Umbilical cord (tissue), 2 donors: Measurements from ENCODE around the gene QPRT. TPM values are rescaled to one million over a fixed set of nuclear protein-coding genes. Genes with fewer than 3 reads are reported as not detected.
A peak's percentile ranks its signal among the peaks of the same experiment; 100 is the strongest.
"Not testable (repeated sequence)": the region's sequence is repeated elsewhere in the genome, so short reads cannot be mapped to it uniquely, and the experiment has no call there.

Experiments used
- DNase-seq: peaks from one replicate; pipeline ENCODE4 v3.0.0-alpha.2; 2015; ENCODE audit warnings: low spot score
- total RNA-seq: library from RNA; depleted of rRNA; stranded (reverse); fragments of >200 nt; gene quantifications from one replicate; pipeline ENCODE4 v1.2.3, GENCODE V29; 2014; ENCODE audit warnings: low replicate concordance; ENCODE audit not compliant: insufficient read depth

Gene QPRT
- total RNA-seq, 1 donor from 2014 or later, result 56.3 TPM

DNA sequence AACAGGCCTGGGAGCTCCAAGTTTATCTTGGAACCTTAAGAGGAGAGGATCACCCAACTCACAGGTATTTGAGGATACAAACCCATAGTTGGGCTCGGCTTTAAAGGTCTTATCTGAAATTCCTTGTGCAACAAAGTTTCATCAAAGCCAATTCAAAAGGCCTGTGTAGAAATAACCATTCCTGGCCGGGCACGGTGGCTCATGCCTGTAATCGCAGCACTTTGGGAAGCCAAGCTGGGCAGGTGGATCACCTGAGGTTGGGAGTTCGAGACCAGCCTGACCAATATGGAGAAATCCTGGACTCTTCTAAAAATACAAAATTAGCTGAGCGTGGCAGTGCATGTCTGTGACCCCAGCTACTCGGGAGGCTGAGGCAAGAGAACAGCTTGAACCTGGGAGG is 38.1 kb downstream of the QPRT start:
- DNase-seq, result no peak

DNA sequence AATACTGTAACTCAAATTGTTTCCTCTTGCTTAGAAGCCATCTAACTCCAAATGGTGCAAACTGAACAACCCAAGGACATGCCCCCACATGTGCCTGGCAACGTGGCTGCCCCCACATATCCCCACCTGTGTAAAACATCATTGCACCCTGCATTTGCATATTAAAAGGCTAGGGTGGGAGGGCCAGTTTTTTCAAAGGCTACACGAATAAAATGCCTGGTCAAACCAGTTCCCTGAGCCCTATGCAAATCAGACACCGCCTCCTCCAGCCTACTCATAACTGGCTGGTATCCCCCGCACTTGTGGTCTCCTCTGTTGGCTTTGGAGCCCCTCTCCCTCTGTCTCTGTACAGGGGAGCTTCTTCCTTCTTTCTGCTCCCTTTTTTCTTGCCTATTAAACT is 40.1 kb downstream of the QPRT start:
- DNase-seq, result no peak

DNA sequence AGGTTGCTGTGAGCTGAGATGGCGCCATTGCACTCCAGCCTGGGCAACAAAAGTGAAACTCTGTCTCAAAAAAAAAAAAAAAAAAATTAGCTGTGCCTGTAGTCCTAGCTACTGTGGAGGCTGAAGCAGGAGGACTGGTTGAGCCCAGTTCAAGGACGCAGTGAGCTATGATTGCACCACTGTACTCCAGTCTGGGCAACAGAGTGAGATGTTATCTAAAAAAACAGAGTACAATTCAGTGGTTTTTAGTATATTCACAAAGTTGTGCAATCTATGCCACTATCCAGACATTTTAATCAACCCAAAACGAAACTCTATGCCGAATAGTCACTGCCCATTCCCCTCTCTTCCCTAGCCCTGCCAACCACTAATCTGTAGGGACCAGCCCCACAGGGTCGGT is 41.7 kb downstream of the QPRT start:
- DNase-seq, result no peak

DNA sequence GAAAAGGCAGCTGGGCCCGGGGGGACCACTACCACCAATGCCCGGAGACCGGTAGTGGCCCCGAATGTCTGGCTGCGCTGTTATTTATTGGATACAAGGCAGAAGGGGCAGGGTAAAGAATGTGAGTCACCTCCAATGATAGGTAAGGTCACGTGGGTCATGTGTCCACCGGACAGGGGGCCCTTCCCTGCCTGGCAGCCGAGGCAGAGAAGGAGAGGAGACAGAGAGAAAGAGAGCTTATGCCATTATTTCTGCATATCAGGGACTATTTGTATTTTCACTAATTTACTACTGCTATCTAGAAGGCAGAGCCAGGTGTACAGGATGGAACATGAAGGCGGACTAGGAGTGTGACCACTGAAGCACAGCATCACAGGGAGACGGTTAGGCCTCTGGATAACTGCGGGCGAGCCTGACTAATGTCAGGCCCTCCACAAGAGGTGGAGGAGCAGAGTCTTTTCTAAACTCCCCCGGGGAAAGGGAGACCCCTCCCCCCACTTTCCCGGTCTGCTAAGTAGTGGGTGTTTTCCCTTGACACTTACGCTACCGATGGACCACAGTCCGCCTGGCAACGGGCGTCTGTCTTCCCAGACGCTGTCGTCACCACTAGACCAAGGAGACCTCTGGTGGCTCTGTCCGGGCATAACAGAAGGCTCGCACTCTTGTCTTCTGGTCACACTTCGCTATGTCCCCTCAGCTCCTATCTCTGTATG is 42.3 kb downstream of the QPRT start:
- DNase-seq, result peak; percentile 81

DNA sequence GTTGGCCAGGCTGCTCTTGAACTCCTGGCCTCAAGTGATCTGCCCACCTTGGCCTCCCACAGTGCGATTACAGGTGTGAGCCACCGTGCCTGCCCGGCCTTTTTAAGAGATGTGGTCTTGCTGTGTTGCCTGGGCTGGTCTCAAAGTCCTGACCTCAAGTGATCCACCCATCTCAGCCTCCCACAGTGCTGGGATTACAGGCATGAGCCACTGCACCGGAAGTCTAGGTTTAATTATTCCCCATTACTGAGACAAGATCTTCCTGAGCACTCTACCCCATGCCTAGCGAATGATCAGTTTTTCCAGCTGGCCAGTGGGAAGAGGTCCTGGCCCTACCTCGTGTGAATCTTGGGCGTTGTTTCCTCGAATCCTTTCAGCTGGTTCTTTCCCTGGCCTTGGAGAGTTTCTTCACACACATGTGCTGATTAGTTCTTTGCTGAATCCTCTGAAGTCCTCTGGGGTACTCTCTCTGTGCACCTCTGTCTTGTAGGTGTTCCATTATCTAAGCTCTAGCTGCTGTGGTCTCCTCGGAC is 47.9 kb downstream of the QPRT start:
- no peak for DNase-seq

DNA sequence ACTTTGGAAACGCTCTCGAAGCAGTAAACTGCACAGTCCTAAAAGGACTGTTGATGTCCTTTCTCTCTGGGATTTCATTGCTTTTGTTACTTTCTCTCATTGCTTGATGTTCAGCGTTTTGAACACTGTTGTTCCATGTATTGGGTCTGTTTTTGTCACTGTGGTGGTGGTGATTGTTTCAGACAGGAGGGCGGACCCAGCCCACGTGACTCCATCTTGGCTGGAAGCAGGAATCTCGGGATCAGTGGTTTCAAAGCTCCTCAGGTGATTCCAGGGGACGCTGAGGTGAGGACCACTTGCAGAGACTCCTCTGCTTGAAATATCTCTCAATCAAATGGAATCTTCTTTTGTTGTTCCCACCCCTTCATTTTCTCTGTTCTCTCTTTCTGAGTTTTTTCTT is 48.5 kb downstream of the QPRT start:
- DNase-seq, result no peak

DNA sequence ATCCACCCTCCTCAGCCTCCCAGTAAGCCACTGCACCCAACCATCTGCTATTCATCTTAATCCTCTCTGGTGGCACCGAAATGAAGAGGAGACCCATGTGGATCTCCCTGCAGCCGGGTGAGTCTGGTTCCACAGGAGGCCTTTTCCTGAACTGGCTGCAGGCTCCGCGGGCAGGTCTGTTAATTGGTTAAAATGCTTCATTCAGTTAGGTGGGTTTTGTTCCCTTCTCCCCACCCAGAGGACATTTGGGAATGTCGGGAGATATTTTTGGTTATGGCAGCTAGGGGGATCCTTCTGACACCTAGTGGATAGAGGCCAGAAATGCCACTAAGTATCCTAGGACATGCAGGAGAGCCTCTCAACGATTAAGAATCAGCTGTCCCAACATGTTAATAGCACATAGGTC is 50.1 kb downstream of the QPRT start:
- DNase-seq, result peak; percentile 34

DNA sequence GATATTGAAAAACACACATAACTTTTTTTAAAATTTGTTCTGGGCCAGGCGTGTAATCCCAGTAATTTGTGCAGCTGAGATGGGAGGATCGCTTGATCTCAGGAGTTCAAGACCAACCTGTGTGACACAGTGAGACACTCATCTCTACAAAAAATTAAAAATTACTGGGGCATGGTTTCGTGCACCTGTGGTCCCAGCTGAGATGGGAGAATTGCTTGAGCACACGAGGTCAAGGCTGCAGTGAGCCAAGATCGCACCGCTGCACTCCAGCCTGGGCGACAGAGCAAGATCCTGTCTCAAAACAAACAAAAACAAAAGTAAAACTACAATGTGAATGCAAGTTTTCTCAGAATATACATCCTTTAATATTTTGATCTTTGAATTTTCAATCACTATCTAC is 51.7 kb downstream of the QPRT start:
- DNase-seq, result no peak

DNA sequence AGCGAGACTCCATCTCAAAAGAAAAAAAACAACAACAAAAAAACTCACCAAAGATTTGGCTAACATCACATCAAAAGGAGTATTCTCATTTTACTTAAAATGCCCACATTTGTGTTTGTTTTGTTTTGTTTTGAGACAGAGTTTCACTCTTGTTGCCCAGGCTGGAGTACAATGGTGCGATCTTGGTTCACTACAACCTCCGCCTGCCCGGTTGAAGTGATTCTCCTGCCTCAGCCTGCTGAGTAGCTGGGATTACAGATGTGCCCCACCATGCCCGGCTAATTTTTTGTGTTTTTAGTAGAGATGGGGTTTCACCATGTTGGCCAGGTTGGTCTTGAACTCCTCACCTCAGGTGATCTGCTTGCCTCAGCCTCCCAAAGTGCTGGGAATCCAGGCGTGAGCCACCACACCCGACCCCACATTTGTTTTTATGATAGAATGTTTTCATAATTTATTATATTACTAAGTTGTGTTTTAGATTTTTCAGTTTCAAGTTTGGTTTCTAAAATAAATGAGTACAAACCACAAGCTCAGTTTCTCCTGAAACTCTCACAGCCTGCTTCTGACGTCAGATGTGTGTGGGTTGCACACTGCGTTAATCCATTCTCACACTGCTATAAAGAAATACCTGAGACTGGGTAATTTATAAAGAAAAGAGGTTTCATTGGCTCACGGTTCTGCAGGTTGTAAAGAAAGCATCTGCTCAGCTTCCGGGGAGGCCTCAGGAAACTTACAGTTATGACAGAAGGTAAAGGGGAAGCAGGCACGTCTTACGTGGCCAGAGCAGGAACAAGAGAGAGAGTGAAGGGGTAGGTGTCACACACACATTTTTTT is 53.0 kb downstream of the QPRT start:
- not testable (repeated sequence) for DNase-seq

DNA sequence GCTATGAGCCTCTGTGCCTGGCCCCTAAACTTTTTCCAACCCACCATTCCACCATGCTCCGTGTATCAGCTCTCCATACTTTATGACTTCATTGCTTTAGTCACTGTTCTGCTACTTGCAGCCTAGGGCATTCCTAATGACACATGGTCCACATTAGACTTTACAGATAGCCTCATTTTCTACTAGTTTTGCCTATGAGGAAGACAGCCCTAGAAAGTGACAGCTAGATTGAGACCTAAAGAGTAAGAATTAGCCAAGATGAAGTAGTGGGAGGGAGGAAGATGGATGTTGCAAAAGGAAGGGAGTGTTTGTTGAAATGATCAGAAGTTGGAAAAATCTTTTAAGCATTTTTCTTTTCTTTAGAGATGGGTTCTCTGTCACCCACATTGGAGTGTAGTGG is 55.8 kb downstream of the QPRT start:
- DNase-seq, result no peak

DNA sequence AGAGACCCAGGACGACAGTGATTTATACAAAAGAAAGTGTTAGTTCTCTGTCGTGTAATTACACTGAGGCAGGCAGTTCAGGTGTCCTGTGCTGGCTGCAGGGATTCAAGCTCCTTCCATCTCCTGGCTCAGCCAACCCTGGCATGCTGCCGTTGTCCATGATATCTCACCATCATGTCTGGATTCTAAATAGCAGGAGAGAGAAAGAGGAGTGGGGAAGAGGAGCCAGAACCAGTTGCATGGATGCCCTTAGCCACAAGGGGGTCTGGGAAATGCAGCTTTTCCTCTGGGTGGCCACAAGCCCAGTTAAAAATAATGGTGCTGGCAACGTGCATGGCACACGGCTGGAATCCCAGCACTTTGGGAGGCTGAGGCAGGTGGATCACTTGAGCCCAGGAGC is 57.1 kb downstream of the QPRT start:
- DNase-seq, result no peak

DNA sequence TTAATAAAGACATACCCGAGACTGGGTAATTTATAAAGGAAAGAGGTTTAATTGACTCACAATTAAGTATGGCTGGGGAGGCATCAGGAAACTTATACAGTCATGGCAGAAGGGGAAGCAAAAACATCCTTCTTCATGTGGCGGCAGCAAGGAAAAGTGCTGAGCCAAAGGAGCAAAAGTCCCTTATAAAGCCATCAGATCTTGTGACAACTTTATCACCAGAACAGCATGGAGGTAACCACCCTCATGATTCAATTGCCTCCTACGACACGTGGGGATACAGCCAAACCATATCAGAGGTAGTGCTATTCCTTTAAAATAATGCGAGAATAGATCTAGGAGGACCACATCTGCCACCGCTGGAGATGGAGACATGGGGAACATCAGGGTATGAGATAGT is 57.8 kb downstream of the QPRT start:
- no peak for DNase-seq

DNA sequence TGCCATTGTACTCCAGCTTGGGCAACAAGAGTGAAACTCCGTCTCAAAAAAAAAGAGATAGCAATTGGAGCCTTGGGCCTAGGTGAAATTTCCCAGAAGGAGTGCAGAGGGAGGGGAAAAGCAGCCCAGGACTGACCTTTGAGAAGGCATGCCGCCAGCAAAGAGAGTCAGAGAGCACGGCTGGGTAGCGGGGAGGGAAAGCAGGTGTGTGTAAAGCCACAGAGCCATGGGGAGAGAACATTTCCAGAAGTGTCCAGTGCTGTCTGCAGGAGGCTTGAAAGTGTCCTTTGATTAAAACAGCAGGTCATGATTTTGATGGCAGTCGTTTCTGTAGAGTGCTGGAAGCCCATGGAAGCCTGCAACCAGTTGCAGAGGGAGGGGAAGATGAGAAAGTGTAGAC is 58.7 kb downstream of the QPRT start:
- DNase-seq, result no peak

DNA sequence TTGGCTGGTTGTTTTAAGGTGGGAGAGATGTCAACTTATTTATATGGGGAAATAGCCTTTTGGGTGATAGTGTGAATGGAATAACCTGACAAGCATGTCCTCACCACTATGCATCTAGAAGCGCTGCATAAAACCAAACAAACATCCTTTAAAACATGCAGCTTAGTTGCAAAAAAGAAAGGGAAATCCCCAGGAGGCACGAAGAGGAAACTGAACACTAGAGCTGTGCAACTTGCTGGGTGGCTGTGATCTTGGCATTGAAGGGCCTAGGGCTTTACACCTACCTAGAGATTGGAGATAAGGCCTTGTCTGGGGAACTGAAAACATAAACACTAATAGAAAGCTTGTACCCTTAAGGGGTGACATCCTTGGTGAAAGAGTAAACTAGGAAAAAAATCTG is 59.5 kb downstream of the QPRT start:
- DNase-seq, result no peak

DNA sequence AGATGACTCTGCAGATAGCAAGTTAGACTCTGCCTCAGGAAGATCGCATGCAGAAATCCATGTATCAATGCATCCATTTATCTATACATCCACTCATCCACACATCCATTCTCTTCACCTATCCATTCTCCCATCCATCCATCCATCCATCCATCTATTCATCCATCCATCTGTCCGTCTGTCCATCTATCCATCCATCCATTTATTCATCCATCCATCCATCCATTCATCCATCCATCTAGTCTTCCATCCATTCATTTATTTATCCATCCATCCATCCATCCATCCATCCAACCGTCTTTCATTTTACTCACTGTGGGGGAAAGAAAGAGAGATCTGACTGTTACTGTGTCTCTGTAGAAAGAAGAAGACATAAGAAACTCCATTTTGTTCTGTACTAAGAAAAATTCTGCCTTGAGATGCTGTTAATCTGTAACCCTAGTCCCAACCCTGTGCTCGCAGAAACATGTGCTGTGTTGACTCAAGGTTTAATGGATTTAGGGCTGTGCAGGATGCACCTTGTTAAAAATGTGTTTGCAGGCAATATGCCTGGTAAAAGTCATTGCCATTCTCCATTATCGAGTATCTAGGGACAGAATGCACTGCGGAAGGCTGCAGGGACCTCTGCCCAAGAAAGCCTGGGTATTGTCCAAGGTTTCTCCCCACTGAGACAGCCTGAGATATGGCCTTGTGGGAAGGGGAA is 61.1 kb downstream of the QPRT start:
- DNase-seq, result not testable (repeated sequence)

DNA sequence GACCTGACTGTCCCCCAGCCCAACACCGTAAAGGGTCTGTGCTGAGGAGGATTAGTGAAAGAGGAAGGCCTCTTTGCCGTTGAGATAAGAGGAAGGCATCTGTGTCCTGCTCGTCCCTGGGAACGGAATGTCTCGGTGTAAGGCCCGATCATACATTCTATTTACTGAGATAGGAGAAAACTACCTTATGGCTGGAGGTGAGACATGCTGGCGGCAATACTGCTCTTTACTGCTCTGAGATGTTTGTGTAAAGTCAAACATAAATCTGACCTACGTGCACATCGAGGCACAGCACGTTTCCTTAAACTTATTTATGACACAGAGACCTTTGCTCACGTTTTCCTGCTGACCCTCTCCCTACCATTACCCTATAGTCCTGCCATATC is 61.6 kb downstream of the QPRT start:
- not testable (repeated sequence) for DNase-seq

DNA sequence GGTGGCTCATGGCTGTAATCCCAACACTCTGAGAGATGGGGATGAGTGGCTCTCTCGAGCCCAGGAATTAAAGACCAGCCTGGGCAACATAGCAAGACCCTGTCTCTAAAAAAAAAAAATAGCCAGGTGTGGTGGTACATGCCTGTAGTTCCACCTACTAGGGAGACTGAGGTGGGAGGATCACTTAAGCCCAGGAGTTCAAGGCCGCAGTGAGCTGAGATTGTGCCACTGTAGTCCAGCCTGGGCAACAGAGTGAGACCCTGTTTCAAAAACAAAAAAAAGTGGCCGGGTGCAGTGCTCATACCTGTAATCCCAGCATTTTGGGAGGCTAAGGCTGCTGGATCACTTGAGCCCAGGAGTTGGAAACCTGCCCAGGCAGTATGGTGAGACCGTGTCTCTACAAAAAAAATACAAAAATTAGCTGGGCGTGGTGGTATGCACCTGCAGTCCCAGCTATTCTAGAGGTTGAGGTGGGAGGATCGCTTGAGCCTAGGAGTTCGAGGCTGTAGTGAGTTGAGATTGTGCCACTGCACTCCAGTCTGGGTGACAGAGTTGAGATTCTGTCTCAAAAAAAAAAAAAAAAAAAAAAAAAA is 63.8 kb downstream of the QPRT start:
- no peak for DNase-seq

DNA sequence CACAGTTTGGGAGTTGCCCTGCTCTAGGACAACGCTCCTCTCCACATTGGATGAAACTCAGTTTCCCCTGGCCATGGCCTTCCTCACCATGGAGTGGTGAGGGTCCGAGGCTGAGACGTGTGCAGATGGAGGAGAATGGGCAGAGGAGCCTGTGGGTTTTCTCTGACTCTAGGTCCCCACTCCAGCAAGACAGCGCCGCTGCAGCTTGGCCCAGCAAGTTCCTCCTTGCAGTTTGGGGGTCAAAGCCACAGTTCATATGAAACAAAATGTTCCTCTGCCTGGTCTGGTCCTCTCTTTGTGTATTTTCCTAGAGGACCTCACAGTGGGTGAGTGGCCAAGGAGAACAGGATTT is 64.5 kb downstream of the QPRT start:
- no peak for DNase-seq

DNA sequence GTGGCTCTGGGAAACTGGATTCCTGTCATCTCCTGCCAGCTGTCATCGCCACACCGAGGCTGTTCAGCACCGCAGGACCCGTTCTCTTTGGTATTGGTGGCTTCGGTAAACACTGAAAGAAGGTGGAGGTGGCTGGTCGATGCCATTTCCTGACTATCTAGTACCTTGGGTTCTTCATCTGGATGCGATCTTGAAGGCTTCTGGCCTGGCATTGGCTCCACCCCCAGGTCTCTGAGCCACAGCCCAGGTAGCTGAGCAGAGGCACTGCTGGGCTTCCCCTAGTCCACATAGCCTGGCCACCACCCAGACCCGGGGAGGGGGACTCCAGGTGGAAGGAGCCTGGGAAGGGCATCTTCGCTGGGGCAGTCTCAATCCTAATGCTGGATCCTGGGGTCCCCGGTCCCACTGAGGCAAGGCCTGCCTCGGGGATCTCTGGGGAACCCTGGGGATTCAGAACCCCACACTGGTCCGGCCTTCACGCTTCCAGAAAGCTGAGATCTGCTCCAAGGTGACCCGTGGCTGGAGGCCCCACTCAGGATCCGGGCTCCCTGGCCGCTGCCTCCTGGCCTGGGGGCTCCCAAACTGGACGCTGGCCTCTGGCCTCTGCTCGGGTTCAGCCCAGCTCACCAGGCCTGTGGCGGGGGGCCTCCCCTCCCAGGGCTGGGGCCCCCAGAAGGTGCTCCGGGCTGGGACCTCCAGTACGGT is 65.0 kb downstream of the QPRT start:
- no peak for DNase-seq

DNA sequence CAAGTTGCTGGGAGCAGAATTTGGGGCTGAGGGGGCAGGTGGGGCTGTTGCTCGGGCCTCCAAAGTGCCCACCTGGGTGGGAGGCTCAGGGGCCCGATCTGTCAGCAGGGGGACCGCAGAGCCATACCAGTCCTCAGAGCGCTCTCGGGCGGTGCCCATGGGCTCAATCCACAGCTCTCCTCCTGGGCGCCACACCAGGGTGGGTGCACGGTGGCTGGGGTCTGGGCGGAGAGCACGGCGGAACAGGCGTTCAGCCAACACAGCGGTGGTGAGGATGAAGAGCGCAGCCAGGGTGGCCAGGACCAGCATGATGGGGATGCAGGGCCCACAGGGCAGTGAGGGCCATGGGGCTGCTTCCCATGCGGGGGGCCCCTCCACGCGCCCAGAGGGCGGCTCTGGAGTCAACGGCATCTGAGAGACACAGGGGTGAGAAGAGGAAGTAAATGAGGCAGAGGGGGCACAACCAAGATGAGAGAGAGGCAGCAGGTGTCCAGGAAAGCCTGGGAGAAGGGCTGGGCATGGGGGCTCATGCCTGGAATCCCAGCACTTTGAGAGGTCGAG is 65.6 kb downstream of the QPRT start:
- no peak for DNase-seq
